HG03558 (cell line): ENCODE data around the gene NR2E1.

ENCODE experiments used
- ATAC-seq: cut with Tn5 transposase; IDR thresholded peaks from one replicate; pipeline ENCODE4 v1.9.1; 2021; ENCODE audit warnings: moderate number of reproducible peaks; ENCODE audit not compliant: unreplicated experiment; ENCODE audit errors: extremely low read depth

Gene NR2E1

GRCh38 chr6:108165714-108166663 lies at the start of gene NR2E1:
Gene NR2E1 (plus strand): TSS chr6:108166022. CDS start chr6:108166766, 744 bp downstream.
- ATAC-seq, result no peak

GRCh38 chr6:108116546-108117426 lies 49.0 kb upstream of the NR2E1 start:
- ATAC-seq, result no peak

GRCh38 chr6:108117427-108118358 lies 48.1 kb upstream of the NR2E1 start:
- ATAC-seq, result no peak

- no peak for ATAC-seq
These were observed 47.5 kb upstream of the NR2E1 start for GRCh38 chr6:108118359-108118724.

- no peak for ATAC-seq
These were observed 46.7 kb upstream of the NR2E1 start for GRCh38 chr6:108118810-108119768.

GRCh38 chr6:108119769-108120141 lies 46.1 kb upstream of the NR2E1 start:
- no peak for ATAC-seq

GRCh38 chr6:108120311-108120710 lies 45.5 kb upstream of the NR2E1 start:
- no peak for ATAC-seq

- ATAC-seq, result no peak
These were observed 44.2 kb upstream of the NR2E1 start for GRCh38 chr6:108121612-108122011.

GRCh38 chr6:108123481-108123929 lies 42.3 kb upstream of the NR2E1 start:
- ATAC-seq, result no peak

- no peak for ATAC-seq
These were observed 41.9 kb upstream of the NR2E1 start for GRCh38 chr6:108123946-108124345.

- ATAC-seq, result no peak
These were observed 38.8 kb upstream of the NR2E1 start for GRCh38 chr6:108127056-108127455.

- no peak for ATAC-seq
These were observed 38.0 kb upstream of the NR2E1 start for GRCh38 chr6:108127826-108128225.

- ATAC-seq, result no peak
These were observed 35.6 kb upstream of the NR2E1 start for GRCh38 chr6:108130262-108130661.

- ATAC-seq, result no peak
These were observed 33.0 kb upstream of the NR2E1 start for GRCh38 chr6:108132863-108133262.

- ATAC-seq, result no peak
These were observed 32.1 kb upstream of the NR2E1 start for GRCh38 chr6:108133594-108134179.

GRCh38 chr6:108134213-108134970 lies 31.4 kb upstream of the NR2E1 start:
- no peak for ATAC-seq

GRCh38 chr6:108142240-108142639 lies 23.6 kb upstream of the NR2E1 start:
- no peak for ATAC-seq

- no peak for ATAC-seq
These were observed 20.2 kb upstream of the NR2E1 start for GRCh38 chr6:108145639-108146038.
